Daoy (cell line): ENCODE measurements around the gene RNF213. TPM values are rescaled to one million over a fixed set of nuclear protein-coding genes. Genes with fewer than 3 reads are reported as not detected.
"Not testable (repeated sequence)": the region's sequence is repeated elsewhere in the genome, so short reads cannot be mapped to it uniquely, and the experiment has no call there.

Source experiments
- DNase-seq: peaks from one replicate; pipeline ENCODE4 v3.0.0-alpha.2; 2015; ENCODE audit warnings: low read depth
- total RNA-seq: library from RNA; depleted of rRNA; stranded (reverse); fragments of >200 nt; shearing (Covaris generic); gene quantifications from 2 replicates; pipeline ENCODE4 v1.2.3, GENCODE V29; 2014

RNF213 gene
- total RNA-seq, 1 experiment from 2014 or later = 19.0 TPM

GRCh38 chr17:80267391-80267790 is 6.7 kb downstream of the RNF213 start:
- DNase-seq = no peak

DNA sequence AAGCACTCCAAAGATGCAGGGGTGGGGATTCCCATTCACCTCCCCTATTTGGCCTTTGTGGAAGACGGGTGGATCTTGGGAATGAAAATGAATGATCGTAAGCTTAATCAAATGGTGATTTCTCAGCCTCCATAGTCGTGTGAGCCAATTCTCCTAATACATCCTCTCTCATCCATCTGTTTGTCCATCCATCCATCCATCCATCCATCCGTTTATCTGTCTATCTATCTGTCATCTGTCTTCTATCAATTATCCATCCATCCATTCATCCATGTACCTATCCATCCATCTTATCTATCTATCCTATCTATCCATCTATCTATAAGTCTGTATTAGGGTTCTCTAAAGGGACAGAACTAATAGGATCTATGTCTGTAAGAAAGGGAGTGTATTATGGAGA is 7.8 kb downstream of the RNF213 start:
- no peak for DNase-seq

DNA sequence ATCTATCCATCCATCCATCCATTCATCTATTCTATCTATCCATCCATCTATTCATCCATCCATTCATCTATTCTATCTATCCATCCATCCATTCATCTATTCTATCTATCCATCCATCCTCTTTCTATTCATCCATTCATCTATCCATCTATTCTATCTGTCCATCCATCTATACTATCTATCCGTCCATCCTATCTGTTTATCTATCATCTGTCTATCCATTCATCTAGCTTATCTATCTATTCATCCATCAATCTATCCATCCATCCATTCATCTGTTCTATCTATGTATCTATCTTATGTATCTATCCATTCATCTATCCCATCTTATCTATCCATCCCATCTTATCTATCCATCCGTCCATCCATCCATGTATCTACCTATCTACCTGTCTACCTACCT is 8.8 kb downstream of the RNF213 start:
- no peak for DNase-seq

- no peak for DNase-seq
Observed at GRCh38 chr17:80270104-80270503, 9.5 kb downstream of the RNF213 start.

DNA sequence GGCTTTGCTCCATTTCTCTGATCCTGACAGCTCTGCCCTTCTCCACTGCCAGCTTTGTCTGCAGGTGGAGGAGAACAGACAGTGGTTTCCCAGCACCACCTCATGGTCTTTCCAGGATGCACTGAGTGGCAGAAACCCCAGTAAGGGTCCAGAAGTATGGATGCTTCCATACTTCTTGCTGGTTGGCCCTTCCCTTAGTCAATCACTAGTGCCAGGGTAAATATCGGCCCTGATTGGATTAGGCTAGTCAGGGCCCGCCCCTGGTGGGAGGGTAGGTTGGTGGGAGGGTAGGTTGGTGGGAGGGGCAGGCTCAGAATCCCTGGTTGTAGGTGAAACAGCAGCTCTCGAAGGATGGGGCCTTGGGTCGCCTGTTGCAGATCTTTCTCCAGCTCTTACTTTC is 10.2 kb downstream of the RNF213 start:
- DNase-seq = peak; percentile 34

GRCh38 chr17:80272366-80272765 is 11.7 kb downstream of the RNF213 start:
- DNase-seq = no peak

GRCh38 chr17:80274331-80274730 is 13.7 kb downstream of the RNF213 start:
- no peak for DNase-seq

DNA sequence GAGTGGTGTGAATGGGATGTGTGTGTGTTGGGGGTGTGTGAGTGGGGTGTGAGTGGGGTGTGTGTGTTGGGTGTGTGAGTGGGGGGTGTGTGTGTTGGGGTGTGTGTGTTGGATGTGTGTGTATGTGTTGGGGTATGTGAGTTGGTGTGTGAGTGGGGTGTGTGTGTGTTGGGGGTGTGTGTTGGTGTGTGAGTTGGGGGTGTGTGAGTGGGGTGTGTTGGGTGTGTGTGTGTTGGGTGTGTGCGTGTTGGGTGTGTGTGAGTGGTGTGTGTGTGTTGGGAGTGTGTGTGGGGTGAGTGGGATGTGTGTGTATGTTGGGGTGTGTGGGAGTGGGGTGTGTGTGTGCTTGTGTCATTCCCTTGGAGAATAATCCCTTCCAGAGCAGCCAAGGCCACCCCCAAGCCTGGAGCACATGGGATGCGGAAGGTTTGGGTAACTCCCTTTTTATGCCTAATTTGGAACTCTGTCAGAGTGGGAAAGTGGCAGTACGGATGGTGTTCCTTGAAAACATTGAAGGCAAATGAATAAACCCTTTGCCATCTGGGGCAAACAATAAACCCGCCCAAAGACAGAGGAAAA is 14.3 kb downstream of the RNF213 start:
- no peak for DNase-seq

DNA sequence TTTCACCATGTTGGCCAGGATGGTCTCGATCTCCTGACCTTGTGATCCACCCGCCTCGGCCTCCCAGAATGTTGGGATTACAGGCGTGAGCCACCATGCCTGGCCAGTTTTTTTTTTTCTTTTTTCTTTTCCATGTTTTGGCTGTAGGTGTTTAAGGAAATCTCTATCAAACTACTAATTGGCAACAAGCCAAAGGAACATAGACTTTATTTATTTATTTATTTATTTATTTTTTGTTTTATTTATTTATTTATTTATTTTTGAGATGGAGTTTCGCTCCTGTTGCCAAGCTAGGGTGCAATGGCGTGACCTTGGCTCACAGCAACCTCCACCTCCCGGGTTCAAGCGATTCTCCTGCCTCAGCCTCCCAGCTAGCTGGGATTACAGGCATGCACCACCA is 15.2 kb downstream of the RNF213 start:
- DNase-seq = not testable (repeated sequence)

GRCh38 chr17:80277751-80278671 is 17.4 kb downstream of the RNF213 start:
- DNase-seq = no peak

- no peak for DNase-seq
Observed at GRCh38 chr17:80279895-80280294, 19.2 kb downstream of the RNF213 start.

GRCh38 chr17:80281516-80281915 is 20.9 kb downstream of the RNF213 start:
- no peak for DNase-seq

GRCh38 chr17:80283116-80283852 is 22.6 kb downstream of the RNF213 start:
- DNase-seq = no peak

GRCh38 chr17:80284631-80285030 is 24.0 kb downstream of the RNF213 start:
- DNase-seq = no peak

- no peak for DNase-seq
Observed at GRCh38 chr17:80285237-80285920, 24.7 kb downstream of the RNF213 start.

GRCh38 chr17:80286638-80286960 is 25.9 kb downstream of the RNF213 start:
- no peak for DNase-seq

DNA sequence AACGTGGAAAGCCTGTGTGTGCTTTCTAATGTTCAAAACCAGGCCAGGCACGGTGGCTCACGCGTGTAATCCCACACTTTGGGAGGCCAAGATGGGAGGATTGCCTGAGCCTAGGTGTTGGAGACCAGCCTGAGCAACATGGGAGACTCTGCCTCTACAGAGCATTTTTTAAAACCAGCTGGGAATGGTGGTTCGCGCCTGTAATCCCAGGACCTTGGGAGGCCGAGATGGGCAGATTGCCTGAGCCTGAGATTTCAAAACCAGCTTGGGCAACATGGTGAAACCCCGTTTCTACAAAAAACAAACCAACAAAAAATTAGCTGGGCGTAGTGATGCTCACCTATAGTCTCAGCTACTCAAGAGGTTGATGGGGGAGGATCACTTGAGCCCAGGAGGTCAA is 26.4 kb downstream of the RNF213 start:
- DNase-seq = no peak

GRCh38 chr17:80287806-80288567 is 27.3 kb downstream of the RNF213 start:
- no peak for DNase-seq

DNA sequence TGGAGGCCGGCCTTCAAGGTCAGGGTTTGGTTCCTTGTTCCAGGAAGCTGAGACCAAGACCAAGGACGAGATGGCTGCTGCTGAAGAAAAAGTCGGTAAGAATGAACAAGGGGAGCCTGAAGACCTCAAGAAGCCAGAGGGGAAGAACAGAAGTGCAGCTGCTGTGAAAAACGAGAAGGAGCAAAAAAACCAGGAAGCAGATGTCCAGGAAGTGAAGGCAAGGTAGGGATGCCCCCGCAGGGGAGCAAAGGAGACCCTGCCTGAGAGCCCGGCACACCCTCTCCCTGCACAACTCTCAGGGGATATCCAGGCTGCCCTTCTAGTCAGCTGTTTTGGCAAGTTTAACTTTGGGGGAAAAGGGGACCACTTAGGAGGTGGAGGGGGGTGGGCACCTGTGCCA is 29.0 kb downstream of the RNF213 start:
- no peak for DNase-seq

DNA sequence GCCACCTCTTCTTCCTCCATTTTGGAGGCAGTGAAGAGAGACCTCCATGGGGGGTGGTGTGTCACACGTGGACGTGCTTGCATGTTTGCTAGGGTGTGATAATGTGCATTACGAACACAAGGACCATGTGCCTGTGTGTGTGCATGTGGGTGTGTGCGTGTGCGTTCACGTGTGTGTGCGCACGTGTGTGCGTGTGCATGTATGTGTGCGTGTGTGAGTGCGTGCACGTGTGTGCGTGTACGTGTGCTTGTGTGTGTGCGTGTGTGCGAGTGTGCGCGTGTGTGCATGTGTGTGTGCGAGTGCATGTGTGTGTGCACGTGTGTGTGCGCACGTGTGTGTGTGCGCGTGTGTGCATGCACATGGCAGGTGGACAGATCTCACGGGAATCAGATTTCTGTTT is 29.5 kb downstream of the RNF213 start:
- DNase-seq = no peak

DNA sequence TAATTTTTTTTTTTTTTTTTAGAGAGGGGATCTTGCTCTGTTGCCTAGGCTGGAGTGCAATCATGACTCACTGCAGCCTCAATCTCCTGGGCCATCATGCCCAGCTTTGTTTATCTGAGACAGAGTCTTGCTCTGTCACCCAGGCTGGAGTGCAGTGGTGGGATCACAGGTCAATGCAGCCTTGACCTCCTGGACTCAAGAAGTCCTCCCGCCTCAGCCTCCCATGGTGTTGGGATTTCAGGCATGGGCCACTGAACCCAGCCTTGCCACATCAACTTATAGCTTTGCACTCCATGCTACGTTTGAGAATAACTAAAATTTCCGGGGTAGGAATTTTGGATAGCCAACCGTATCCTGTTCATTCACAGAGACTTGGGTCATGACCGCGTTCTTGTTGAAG is 30.6 kb downstream of the RNF213 start:
- no peak for DNase-seq
